Parathyroid adenoma (tissue), 2 donors: ENCODE results near the gene NRROS.
"Not testable (repeated sequence)": the region's sequence is repeated elsewhere in the genome, so short reads cannot be mapped to it uniquely, and the experiment has no call there.

Experiments
- H2AFZ ChIP-seq: fragments of 300-600 bp; sonication (generic); one replicate; pipeline ENCODE4 v1.7.0; 2017; ENCODE audit warnings: antibody characterized with exemption, mild to moderate bottlenecking
- H3K27ac ChIP-seq: fragments of 300-600 bp; sonication (generic); one replicate; pipeline ENCODE4 v1.7.0; 2017
- H3K27me3 ChIP-seq: fragments of 300-600 bp; sonication (generic); one replicate; pipeline ENCODE4 v1.7.0; 2017; ENCODE audit warnings: low read length; ENCODE audit not compliant: control insufficient read depth, insufficient read depth
- H3K36me3 ChIP-seq: fragments of 300-600 bp; sonication (generic); one replicate; pipeline ENCODE4 v1.7.0; 2017; ENCODE audit warnings: low read length; ENCODE audit not compliant: control insufficient read depth, insufficient read depth
- H3K4me1 ChIP-seq: fragments of 300-600 bp; sonication (generic); one replicate; pipeline ENCODE4 v1.7.0; 2017; ENCODE audit warnings: control low read depth
- H3K4me2 ChIP-seq: fragments of 300-600 bp; sonication (generic); one replicate; pipeline ENCODE4 v1.7.0; 2017; ENCODE audit warnings: low read length
- H3K4me3 ChIP-seq: fragments of 300-600 bp; sonication (generic); one replicate; pipeline ENCODE4 v1.7.0; 2017; ENCODE audit warnings: low read depth, low read length
- H3K79me2 ChIP-seq: fragments of 300-600 bp; sonication (generic); one replicate; pipeline ENCODE4 v1.7.0; 2017; ENCODE audit warnings: control low read depth
- H3K9ac ChIP-seq: fragments of 300-600 bp; sonication (generic); one replicate; pipeline ENCODE4 v1.7.0; 2017; ENCODE audit warnings: mild to moderate bottlenecking
- H3K9me3 ChIP-seq: fragments of 300-600 bp; sonication (generic); one replicate; pipeline ENCODE4 v1.7.0; 2017; ENCODE audit warnings: low read length; ENCODE audit not compliant: control insufficient read depth
- CTCF ChIP-seq: fragments of 300-600 bp; sonication (generic); IDR thresholded peaks from one replicate; pipeline ENCODE4 v1.7.0; 2017; ENCODE audit warnings: antibody characterized with exemption, mild to moderate bottlenecking
- donor health status: primary hyperparathyroidism.

Gene NRROS

GRCh38 chr3:196639483-196640296 lies at the start of gene NRROS:
Gene NRROS (plus strand): TSS chr3:196639694. CDS start chr3:196654540, 14,846 bp downstream.
- H3K4me1 ChIP-seq, result peaks cover 3% of the 10 kb centered on the region
- no peaks in the 10 kb centered on the region for H3K9me3 ChIP-seq
- H3K27me3 ChIP-seq, result no peaks in the 10 kb centered on the region
- H3K9ac ChIP-seq, result no peak within 1 kb of the TSS
- H3K27ac ChIP-seq, result no peak within 1 kb of the TSS
- H3K36me3 ChIP-seq, result no peaks in the 10 kb centered on the region
- no peak for TF ChIP-seq CTCF
- peak within 1 kb of the TSS; percentile 43 for H3K4me3 ChIP-seq
- H3K79me2 ChIP-seq, result no peaks in the 10 kb centered on the region
- peak within 1 kb of the TSS; percentile 75 for H3K4me2 ChIP-seq
- H2AFZ ChIP-seq, result peak within 1 kb of the TSS; percentile 83

GRCh38 chr3:196590279-196590678 lies 49.2 kb upstream of the NRROS start:
- no peak for TF ChIP-seq CTCF
- H3K9ac ChIP-seq, result no peak overlapping the region

GRCh38 chr3:196596355-196596754 lies 43.1 kb upstream of the NRROS start:
- Histone ChIP-seq H3K4me2 (no peak overlapping the region), H3K4me1 (no peaks in the 10 kb centered on the region), H3K9ac (no peak overlapping the region), H3K79me2 (no peaks in the 10 kb centered on the region), H3K27me3 (no peaks in the 10 kb centered on the region), H3K4me3 (no peak overlapping the region), H3K36me3 (no peaks in the 10 kb centered on the region), H3K9me3 (no peaks in the 10 kb centered on the region), H3K27ac (no peak overlapping the region), H2AFZ (peak overlapping the region; percentile 23)
- TF ChIP-seq CTCF, result no peak

More at GRCh38 chr3:196590279-196590678, 49.2 kb upstream of the NRROS start:
- no peak overlapping the region for H3K4me2 ChIP-seq
- H3K9me3 ChIP-seq, result no peaks in the 10 kb centered on the region
- H3K79me2 ChIP-seq, result no peaks in the 10 kb centered on the region
- no peak overlapping the region for H2AFZ ChIP-seq
- no peaks in the 10 kb centered on the region for H3K27me3 ChIP-seq
- H3K4me1 ChIP-seq, result no peaks in the 10 kb centered on the region
- H3K36me3 ChIP-seq, result no peaks in the 10 kb centered on the region
- no peak overlapping the region for H3K27ac ChIP-seq
- no peak overlapping the region for H3K4me3 ChIP-seq

GRCh38 chr3:196597971-196598733 lies 41.3 kb upstream of the NRROS start:
- H3K4me1 ChIP-seq, H3K27ac ChIP-seq, H3K4me3 ChIP-seq, H3K9me3 ChIP-seq, H2AFZ ChIP-seq, H3K4me2 ChIP-seq, H3K27me3 ChIP-seq, H3K79me2 ChIP-seq, H3K9ac ChIP-seq, H3K36me3 ChIP-seq: not testable (repeated sequence)

- no peak overlapping the region for H3K9ac ChIP-seq
- no peak for TF ChIP-seq CTCF
- H3K79me2 ChIP-seq, result no peaks in the 10 kb centered on the region
- H2AFZ ChIP-seq, result no peak overlapping the region
- no peaks in the 10 kb centered on the region for H3K27me3 ChIP-seq
- H3K4me2 ChIP-seq, result no peak overlapping the region
- no peak overlapping the region for H3K27ac ChIP-seq
- H3K36me3 ChIP-seq, result no peaks in the 10 kb centered on the region
- H3K9me3 ChIP-seq, result no peaks in the 10 kb centered on the region
- H3K4me1 ChIP-seq, result no peaks in the 10 kb centered on the region
- H3K4me3 ChIP-seq, result no peak overlapping the region
These were observed 39.8 kb upstream of the NRROS start for GRCh38 chr3:196599734-196600128.
